Panc1 (cell line): ENCODE measurements around the gene CMTM6. TPM values are rescaled to one million over a fixed set of nuclear protein-coding genes. Genes with fewer than 3 reads are reported as not detected.

Experiments used
- ATAC-seq: fragments of 200-7000 bp; cut with Tn5 transposase; 2 replicates; pipeline ENCODE4 v1.9.1; 2020; ENCODE audit warnings: mild to moderate bottlenecking, moderate library complexity
- BruUV-seq: library from RNA; stranded (reverse); fragments of 400-500 nt; replicated peaks from 2 replicates; lab custom pipeline; 2021; lab: Mats Ljungman, UMichigan
- CTCF ChIA-PET: fragments of 300-600 bp; sonication (Branson Sonifier 250); formaldehyde crosslinking; loops from one replicate; lab custom pipeline; 2022; ENCODE audit warnings: antibody characterized with exemption; lab: Charles Lee
- POLR2A ChIA-PET: fragments of 300-600 bp; sonication (Branson Sonifier 250); formaldehyde crosslinking; loops from one replicate; lab custom pipeline; 2022; ENCODE audit warnings: antibody characterized with exemption; lab: Charles Lee
- DNase-seq: peaks from one replicate; pipeline ENCODE4 v3.0.0-alpha.2; 2010; ENCODE audit warnings: low read depth, low spot score
- H3K27ac ChIP-seq: 2 replicates; pipeline ENCODE4 v1.5.1; 2011; ENCODE audit warnings: mild to moderate bottlenecking, low read length, inconsistent platforms
- H3K27me3 ChIP-seq: fragments of 200-500 bp; sonication (Bioruptor generic); 2 replicates; pipeline ENCODE4 v1.6.0; 2014; ENCODE audit warnings: low read length, inconsistent platforms; ENCODE audit not compliant: control insufficient read depth, insufficient read depth
- H3K36me3 ChIP-seq: fragments of 200-500 bp; sonication (Bioruptor generic); 2 replicates; pipeline ENCODE4 v1.5.1; 2014; ENCODE audit warnings: inconsistent platforms, mild to moderate bottlenecking, low read length, moderate library complexity; ENCODE audit not compliant: control insufficient read depth, insufficient read depth
- H3K4me1 ChIP-seq: 2 replicates; pipeline ENCODE4 v1.5.1; 2011; ENCODE audit warnings: inconsistent platforms, mild to moderate bottlenecking, low read length, moderate library complexity; ENCODE audit not compliant: control insufficient read depth, insufficient read depth
- H3K4me3 ChIP-seq, 2 experiments: 2 replicates each; pipeline ENCODE4 v1.5.1; 2011 to 2012; ENCODE audit warnings: low read depth in 2 of 2, low read length in 2 of 2, mild to moderate bottlenecking in 2 of 2, inconsistent platforms in 1 of 2, moderate library complexity in 1 of 2
- H3K9me3 ChIP-seq: fragments of 200-500 bp; sonication (Bioruptor generic); 2 replicates; pipeline ENCODE4 v1.5.1; 2014; ENCODE audit warnings: low read depth, mild to moderate bottlenecking, inconsistent platforms, low read length, moderate library complexity; ENCODE audit not compliant: control insufficient read depth, insufficient read depth
- CTCF ChIP-seq: fragments of 450-650 bp; IDR thresholded peaks from 2 replicates; pipeline ENCODE4 v1.5.1; 2017; ENCODE audit warnings: mild to moderate bottlenecking
- POLR2AphosphoS5 ChIP-seq: IDR thresholded peaks from 2 replicates; pipeline ENCODE4 v1.6.1; 2012; ENCODE audit warnings: mild to moderate bottlenecking, low read depth, low read length, moderate library complexity
- SIN3A ChIP-seq: IDR thresholded peaks from 2 replicates; pipeline ENCODE4 v1.6.1; 2012; ENCODE audit warnings: low read depth, mild to moderate bottlenecking, low read length, moderate library complexity, borderline replicate concordance; ENCODE audit not compliant: insufficient read depth
- TCF7L2 ChIP-seq: IDR thresholded peaks from 2 replicates; pipeline ENCODE4 v1.6.1; 2011; ENCODE audit warnings: mild to moderate bottlenecking, low read depth, low read length, inconsistent platforms
- in situ Hi-C: cut with HindIII; loops from 2 replicates; pipeline ENCODE4 v1.10.0; 2016; ENCODE audit warnings: low sequenced_read_pairs, low pct_unique_long_range_greater_than_20kb
- intact Hi-C: fragments of 100-400 bp; cut with micrococcal nuclease; formaldehyde crosslinking; loops from one replicate; pipeline ENCODE4 v1.10.0; 2022; ENCODE audit not compliant: unreplicated experiment
- total RNA-seq: library from RNA; stranded (reverse); gene quantifications from one replicate; pipeline ENCODE4 v1.2.1, GENCODE V29; 2021; ENCODE audit not compliant: unreplicated experiment
- TF ChIP-seq, protein P1 (sequence below), 2 experiments: IDR thresholded peaks; 2 replicates each; pipeline ENCODE4 v1.6.1; 2011 to 2012; ENCODE audit warnings: low read depth in 2 of 2, control low read depth in 1 of 2, low read length in 1 of 2, mild to moderate bottlenecking in 1 of 2, moderate library complexity in 1 of 2; ENCODE audit not compliant: insufficient read depth in 1 of 2

CMTM6 gene
- total RNA-seq, 1 experiment from 2014 or later, result 56.4 TPM

- BruUV-seq, result no TSS peak
- intact Hi-C loops (no loop called here), in situ Hi-C loops (no loop called here)
Measured at GRCh38 chr3:32493437-32494414, 8.9 kb downstream of the CMTM6 start.

GRCh38 chr3:32492684-32493436, 9.8 kb downstream of the CMTM6 start:
- CTCF ChIA-PET, result no interaction called here
- H3K4me1 ChIP-seq, result peaks cover 11% of the 10 kb centered on the region; the same call in 1 of the 2 replicates
- no TSS peak for BruUV-seq
- ATAC-seq (no peak), DNase-seq (no peak)
- no peak overlapping the region for H3K27ac ChIP-seq
- no peak overlapping the region for H3K4me3 ChIP-seq
- H3K27me3 ChIP-seq, result no peaks in the 10 kb centered on the region
- H3K36me3 ChIP-seq, result peaks cover 2% of the 10 kb centered on the region; the same call in 1 of the 2 replicates
- H3K9me3 ChIP-seq, result no peaks in the 10 kb centered on the region
- TF ChIP-seq POLR2AphosphoS5 (no peak), CTCF (no peak), TCF7L2 (no peak), SIN3A (no peak)
- TF ChIP-seq, protein P1, sequence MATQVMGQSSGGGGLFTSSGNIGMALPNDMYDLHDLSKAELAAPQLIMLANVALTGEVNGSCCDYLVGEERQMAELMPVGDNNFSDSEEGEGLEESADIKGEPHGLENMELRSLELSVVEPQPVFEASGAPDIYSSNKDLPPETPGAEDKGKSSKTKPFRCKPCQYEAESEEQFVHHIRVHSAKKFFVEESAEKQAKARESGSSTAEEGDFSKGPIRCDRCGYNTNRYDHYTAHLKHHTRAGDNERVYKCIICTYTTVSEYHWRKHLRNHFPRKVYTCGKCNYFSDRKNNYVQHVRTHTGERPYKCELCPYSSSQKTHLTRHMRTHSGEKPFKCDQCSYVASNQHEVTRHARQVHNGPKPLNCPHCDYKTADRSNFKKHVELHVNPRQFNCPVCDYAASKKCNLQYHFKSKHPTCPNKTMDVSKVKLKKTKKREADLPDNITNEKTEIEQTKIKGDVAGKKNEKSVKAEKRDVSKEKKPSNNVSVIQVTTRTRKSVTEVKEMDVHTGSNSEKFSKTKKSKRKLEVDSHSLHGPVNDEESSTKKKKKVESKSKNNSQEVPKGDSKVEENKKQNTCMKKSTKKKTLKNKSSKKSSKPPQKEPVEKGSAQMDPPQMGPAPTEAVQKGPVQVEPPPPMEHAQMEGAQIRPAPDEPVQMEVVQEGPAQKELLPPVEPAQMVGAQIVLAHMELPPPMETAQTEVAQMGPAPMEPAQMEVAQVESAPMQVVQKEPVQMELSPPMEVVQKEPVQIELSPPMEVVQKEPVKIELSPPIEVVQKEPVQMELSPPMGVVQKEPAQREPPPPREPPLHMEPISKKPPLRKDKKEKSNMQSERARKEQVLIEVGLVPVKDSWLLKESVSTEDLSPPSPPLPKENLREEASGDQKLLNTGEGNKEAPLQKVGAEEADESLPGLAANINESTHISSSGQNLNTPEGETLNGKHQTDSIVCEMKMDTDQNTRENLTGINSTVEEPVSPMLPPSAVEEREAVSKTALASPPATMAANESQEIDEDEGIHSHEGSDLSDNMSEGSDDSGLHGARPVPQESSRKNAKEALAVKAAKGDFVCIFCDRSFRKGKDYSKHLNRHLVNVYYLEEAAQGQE (IDR thresholded peaks at IDR 0.05; ENCODE audit: insufficient read depth in 1 of 2, low read depth in 2 of 2, low read length in 1 of 2), result no peak
- POLR2A ChIA-PET, result no interaction called here
- intact Hi-C loops (no loop called here), in situ Hi-C loops (no loop called here)

More at GRCh38 chr3:32493437-32494414, 8.9 kb downstream of the CMTM6 start:
- Histone ChIP-seq H3K4me3 (no peak overlapping the region), H3K27ac (no peak overlapping the region), H3K9me3 (no peaks in the 10 kb centered on the region), H3K27me3 (no peaks in the 10 kb centered on the region), H3K36me3 (peaks cover 2% of the 10 kb centered on the region; the same call in 1 of the 2 replicates), H3K4me1 (peaks cover 11% of the 10 kb centered on the region; the same call in 1 of the 2 replicates)
- no peak for TF ChIP-seq SIN3A
- no peak for TF ChIP-seq POLR2AphosphoS5
- no peak for TF ChIP-seq TCF7L2
- TF ChIP-seq, protein P1 (IDR thresholded peaks at IDR 0.05; ENCODE audit: insufficient read depth in 1 of 2, low read depth in 2 of 2, low read length in 1 of 2), result no peak
- no peak for TF ChIP-seq CTCF
- DNase-seq, result no peak
- ATAC-seq, result peak; percentile 30; the same call in 1 of the 2 replicates
- CTCF ChIA-PET, result no interaction called here
- POLR2A ChIA-PET, result no interaction called here
